Jurkat, Clone E6-1 (cell line): Measurements from ENCODE around the gene LRFN4.
A peak's percentile ranks its signal among the peaks of the same experiment; 100 is the strongest.

ENCODE experiments used
- DNase-seq: peaks from one replicate; pipeline ENCODE4 v3.0.0-alpha.2; 2011; ENCODE audit warnings: low read depth, low spot score
- H3K4me3 ChIP-seq: 2 replicates; pipeline ENCODE4 v1.5.1; 2011; ENCODE audit warnings: mild to moderate bottlenecking, low read length, control low read depth, moderate library complexity

LRFN4 gene

DNA sequence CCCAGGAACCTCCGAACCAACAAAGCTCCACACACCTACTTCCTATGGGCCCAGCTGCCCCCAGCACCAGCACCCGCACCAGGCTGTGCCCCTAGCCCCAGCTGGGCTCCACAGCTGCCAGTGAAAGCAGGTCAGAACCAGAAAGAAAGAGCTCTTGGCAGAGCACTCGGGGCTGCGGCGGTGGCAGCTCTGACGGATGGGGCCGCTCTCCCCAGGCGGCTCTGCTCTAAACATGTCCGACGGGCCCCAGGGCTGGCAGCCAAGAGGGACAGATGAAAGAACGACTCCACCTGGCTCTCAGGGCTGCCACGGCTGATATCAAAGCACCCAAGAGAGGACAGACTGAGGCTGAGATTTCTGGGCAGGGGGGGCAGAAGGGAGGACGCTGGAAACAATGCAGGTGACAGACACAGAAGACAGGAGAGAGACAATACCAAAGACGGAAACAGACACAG is 25.7 kb downstream of the LRFN4 start:
- DNase-seq: no peak
- no peak overlapping the region for H3K4me3 ChIP-seq

DNA sequence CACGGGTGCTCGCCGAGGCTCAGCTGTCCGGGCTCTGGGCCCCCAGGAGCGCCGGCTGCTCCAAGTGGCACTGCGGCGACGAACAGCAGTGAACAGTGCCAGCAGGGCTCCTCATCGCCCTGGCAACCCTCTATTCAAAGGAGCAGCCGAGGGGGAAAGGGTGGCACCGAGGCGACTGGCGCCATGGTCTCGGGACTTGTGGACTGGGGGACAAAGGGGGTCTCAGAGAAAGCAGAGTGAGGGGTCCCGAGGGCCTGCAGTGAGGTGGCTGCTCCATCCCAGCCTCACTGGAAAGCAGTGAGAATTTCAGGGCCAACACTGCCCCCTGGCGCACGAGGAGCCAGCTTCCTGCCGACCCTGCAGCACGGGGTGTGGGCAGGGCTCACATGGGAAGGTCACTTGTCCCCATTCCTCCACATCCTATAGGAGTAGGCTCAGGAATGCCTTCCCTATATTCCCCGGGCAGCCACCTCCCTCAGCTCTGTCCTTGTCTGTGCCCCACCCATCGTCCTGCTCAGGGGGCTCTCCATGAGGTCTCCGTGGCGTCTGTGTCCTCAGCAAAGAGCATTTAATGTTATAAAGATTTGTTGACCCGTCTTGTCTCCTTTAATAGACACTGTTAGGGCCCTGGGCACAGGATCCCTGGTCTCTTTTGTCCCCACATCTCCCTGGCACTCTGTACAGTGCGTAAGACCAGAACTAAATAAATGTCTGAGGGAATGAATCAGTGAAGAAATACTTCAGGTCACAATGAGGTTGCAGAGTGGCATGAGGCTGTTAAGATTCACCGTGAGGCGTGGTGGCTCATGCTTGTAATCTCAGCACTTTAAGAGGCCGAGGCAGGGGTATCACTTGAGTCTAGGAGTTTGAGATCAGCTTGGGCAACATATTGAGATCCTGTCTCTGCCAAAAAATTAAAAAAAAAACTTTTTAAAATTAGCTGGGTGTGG is 26.4 kb downstream of the LRFN4 start:
- peak; percentile 39 for DNase-seq
- no peak overlapping the region for H3K4me3 ChIP-seq

DNA sequence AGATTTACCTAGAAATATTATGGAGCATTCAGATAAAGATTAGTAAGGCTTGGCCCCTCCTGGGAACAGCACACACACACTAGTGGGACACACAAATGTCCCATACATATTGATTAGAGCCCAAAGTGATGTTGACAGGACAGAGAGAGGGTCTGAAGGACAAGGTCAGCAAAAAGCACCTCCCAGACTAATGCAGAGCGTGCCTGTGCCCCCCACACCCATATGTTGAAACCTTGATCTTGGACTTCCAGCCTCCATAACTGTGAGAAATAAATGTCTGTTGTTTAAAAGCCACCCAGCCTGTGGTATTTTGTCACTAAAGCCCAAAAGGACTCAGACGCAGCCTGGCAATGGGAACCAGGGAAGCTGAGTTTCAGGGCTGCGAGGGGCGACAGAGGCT is 27.6 kb downstream of the LRFN4 start:
- H3K4me3 ChIP-seq: no peak overlapping the region
- DNase-seq: no peak

DNA sequence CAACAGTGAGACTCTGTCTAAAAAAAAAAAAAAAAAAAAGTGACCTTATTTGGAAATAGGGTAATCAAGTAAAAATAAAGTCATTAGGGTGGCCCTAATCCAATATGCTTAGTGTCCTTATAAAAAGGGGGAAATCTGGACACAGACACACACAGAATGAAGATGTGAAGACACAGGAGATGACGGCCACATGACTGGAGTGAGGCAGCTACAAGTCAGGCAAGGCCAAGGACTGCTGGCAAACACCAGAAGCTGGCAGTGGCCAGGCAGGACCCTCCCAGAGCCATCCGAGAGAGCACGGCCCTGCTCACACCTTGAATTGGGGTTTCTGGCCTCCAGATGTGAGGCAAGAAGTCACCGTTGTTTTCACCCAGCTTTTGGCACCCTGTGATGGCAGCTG is 28.6 kb downstream of the LRFN4 start:
- no peak for DNase-seq
- H3K4me3 ChIP-seq: no peak overlapping the region

DNA sequence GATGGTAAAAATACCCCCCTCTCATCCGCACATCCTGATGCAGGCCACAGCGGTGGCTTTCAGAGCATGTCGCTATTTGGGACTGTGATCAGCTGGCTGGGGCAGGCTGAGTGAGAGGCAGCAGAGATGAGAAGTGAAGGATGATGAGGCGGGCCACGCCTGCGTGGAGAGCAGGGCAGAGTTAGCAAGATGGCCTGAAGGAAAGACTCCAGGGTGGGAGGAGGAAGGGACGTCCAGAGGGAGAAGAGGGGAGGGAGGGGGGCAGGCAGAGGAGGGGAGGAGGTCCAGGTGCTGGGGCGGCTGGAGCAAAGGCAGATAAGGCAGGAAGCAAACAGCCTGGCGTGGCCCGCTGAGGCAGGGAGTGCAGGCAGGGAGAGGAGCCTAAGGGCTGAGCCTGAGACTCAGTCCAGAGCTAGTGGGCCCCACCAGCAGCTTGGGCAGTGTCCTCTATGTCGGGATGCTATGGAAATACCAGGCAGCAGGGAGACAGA is 29.1 kb downstream of the LRFN4 start:
- no peak overlapping the region for H3K4me3 ChIP-seq
- DNase-seq: no peak

DNA sequence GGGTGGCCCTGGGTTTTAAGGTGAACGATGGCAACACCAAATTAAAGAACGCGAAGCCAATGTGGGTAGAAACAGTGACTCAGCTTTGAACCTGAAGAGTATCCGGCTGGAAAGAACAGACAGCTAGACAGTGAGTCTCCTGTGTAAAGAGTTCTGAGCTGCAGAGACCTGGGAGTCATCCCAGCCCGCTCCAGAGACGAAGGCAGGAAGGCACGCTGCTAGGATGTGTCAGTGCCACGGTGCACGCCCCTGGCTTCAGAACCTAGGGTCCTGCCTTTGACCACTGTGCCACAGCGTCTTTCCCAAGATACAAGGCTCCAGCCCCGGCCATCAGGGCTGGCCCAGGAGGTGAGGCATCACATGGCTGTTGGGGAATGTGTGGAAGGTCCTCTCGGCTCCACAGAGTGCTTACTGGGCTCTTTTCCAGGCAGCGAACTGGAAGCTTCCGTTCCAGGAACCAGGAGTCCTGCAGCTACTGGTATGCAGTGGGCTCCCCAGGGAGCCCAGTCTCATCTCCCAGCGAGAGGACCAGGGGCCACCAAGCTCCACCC is 29.9 kb downstream of the LRFN4 start:
- H3K4me3 ChIP-seq: no peak overlapping the region
- DNase-seq: no peak

DNA sequence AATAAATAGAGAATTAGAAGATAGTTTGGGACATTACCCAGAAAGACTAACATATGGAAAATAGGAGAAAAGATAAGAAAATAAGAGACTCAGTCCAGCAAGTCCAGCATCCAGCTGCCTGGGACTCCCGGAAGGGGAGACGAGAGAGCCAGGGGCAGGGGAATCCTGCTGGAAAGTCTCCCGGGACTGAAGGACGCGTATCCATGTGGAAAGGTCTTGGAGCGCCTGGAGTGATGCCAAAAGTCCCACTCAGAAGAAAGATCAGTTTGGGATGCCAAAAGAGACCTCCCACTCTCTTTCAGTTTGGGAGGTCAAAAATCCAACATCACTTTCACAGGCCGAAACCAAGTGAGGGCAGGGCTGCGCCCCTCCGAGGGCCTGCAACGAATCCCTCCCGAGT is 30.7 kb downstream of the LRFN4 start:
- DNase-seq: no peak
- no peak overlapping the region for H3K4me3 ChIP-seq

DNA sequence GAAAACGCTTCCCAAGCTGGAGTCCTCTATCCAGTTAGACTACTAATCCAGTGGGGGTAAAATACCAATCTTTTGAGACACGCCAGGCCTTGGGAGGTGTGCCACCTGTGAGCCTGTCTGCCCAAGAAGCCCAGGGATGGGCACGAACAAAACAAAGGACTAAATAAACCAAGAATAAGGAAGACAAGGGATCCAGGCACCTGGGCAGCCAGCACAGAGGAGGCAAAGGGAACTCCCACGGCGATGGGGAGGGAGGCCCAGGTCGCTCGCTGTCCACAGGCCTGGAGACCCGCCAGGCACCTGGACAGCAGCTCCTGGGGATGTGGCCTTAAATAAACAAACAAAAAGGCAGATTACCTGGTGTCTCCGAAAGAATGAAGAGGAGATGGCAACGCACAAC is 31.4 kb downstream of the LRFN4 start:
- no peak for DNase-seq
- H3K4me3 ChIP-seq: no peak overlapping the region

DNA sequence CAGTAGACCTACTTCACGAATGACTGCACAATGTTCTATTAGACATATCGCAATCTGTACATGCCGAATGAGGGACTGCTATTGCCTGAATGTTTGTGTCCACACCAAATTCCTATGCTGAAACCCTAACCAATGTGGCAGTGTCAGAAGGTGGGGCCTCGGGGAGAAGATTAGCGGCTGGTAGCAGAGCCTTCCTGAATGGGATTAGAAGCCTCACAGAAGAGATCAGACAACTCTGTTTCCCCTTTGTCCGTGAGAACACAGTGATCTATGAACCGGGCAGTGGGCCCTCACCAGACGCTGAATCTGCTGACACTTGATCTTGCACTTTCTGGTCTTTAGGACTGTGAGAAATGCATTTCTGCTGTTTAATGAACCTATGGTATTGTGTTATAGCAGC is 33.1 kb downstream of the LRFN4 start:
- H3K4me3 ChIP-seq: no peak overlapping the region
- no peak for DNase-seq

DNA sequence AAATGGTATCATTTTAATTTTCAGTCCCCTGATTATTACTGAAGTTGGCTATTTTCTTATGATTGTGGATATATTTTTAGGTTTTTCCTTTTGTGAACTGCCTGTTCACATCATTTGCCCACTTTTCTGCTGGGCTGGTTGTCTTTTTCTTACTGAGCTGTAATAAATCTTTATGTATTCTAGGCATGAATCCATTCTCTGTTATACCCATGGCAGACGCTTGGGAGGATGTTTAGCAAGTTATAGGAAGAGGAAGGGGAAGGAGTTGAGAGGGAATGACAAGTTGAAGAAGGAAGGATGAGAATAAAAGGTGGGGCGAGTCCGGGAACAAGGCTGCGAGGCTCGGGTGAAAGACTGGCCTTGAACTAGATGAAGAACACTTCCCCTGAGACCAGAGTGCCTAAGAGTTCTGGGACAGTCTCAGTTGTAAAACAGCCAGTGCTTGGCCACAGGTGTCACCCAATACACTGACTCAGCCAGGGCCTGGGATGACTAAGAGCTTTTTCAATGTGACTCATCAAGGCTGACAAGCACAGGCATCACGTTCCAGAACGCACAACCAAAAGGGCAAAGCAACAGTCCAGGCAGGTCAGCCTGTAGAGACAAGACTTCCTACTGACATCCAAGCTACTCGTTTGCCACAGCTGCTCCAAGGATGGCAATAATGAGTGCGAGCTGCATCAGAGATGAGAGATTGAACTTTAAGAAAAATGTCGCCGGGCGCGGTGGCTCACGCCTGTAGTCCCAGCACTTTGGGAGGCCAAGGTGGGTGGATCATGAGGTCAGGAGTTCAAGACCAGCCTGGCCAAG is 35.2 kb downstream of the LRFN4 start:
- H3K4me3 ChIP-seq: no peak overlapping the region
- DNase-seq: no peak

DNA sequence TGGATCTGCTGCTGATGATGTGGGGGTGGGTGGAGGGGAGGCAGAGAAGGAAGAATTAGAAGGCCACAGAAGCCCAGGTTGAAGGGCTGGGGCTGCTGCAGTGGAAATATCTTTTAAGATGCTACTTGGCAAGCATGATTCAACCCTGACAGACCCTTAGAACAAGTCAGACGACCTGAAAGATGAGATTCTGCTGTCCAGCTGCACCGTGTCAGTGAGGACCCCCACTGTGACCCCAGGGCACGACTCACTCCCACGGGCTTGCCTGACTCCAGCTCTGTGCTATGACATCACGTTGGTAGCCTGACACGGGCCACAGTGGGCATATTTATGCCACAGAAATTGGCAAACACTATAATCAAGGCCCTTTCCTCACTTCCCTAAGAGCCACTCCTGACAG is 36.0 kb downstream of the LRFN4 start:
- no peak for DNase-seq
- H3K4me3 ChIP-seq: no peak overlapping the region

DNA sequence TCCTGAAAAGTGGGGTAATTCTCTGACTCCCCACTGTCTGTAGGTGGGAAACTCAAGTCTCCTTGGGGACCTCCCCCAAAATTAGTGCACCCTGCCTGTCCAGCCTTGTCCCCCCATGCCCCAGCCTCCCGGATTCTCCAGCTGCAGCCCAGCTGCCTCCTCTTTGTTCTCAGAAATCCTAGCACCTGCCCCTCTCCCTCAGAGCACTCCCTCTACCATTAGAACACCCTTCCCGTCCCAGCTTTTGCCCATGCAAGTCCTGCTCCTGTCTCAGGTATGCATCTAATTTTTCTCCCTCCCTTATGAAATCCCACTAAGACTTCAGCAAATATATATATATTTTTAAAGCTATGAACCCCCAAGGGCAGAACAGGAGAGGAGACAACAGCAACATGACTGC is 37.3 kb downstream of the LRFN4 start:
- no peak overlapping the region for H3K4me3 ChIP-seq
- DNase-seq: no peak

DNA sequence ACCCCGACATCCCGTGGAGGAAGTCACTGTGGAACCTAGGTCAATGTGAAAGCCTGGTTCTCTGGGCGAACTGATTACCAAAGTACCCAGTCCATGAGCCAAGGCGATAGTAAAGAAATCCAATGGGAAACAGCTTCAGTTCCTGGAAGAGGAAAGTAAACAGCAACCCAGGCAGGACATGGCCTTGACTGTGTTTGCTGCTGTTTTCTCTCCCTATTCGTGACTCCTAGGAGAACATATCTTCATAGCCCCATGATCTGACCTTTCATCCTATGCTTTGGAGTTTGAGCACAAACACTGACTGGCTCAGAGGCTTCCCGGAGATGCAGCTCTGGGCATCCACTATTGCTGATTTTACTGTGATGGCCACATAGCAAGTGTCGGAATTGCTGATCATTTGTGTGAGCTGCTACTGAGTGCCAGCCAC is 45.1 kb downstream of the LRFN4 start:
- DNase-seq: no peak

DNA sequence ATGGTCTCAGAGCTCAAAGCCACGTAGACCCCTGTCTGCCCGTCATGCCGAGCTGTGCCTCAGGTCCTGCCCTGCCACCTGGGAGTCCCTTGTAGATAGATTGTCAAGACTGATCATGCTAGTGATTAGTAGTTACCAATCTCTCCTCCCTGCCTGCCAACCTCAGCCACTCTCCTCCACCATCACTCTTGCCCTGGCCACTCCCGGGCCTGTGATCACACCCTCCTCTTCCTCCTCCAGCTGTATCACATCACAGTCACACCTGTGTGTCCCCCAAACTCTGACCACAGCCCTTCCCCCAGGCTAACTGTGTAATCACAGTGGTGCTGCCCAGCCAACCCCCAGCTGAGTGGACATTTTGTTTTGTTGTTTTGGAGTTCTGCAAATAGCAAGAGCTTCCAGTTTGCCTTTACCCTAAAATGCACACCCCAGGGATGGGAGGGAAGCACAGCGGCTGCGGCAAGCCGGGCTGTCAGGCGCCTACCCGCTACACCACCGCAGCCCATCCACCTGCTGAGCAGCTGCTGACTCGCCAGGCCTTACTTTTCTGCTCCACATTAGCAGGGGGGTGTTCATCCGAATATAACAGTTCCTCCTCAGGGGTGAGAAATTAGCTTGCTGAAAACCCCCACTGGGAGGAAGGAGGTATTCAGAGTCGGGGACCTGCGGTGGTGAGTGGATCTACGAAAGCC is 45.8 kb downstream of the LRFN4 start:
- no peak for DNase-seq
- no peak overlapping the region for H3K4me3 ChIP-seq

More for the DNA sequence above, 45.1 kb downstream of the LRFN4 start:
- H3K4me3 ChIP-seq: no peak overlapping the region

DNA sequence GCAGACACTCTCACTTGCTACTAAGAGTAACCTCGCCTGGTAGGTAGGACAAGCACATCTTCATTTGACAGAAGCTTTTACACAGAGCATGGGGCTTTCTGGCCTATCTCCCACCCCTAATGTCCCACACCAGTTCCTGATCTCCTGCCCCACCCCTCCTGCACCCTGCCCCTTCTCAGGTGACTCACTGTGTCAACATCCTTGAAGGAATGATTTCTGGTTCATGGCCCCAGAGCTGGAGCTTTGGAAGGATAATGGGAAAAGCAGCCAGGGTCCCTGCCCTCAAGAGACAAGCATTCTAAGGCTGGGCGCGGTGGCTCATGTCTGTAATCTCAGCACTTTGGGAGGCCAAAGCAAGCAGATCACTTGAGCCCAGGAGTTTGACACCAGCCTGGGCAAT is 47.2 kb downstream of the LRFN4 start:
- DNase-seq: no peak

DNA sequence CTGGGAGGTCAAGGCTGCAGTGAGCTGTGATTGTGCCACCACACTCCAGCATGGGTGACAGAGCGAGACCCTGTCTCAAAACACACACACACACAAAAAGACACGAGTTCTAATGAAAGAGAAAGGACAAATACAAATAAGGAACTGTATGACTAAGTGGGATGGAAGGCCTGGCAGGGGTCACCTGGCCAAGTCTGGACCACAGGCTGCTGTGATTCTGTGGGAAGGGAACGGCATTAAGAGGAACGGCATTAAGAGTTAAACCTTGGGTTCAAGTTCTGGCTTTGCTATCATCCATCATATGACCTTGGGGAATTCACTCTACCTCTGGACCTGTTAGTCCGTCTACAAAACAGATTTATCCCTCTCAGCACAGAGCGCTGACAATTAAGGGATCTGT is 47.7 kb downstream of the LRFN4 start:
- DNase-seq: no peak
- no peak overlapping the region for H3K4me3 ChIP-seq

More for the DNA sequence above, 47.2 kb downstream of the LRFN4 start:
- no peak overlapping the region for H3K4me3 ChIP-seq

DNA sequence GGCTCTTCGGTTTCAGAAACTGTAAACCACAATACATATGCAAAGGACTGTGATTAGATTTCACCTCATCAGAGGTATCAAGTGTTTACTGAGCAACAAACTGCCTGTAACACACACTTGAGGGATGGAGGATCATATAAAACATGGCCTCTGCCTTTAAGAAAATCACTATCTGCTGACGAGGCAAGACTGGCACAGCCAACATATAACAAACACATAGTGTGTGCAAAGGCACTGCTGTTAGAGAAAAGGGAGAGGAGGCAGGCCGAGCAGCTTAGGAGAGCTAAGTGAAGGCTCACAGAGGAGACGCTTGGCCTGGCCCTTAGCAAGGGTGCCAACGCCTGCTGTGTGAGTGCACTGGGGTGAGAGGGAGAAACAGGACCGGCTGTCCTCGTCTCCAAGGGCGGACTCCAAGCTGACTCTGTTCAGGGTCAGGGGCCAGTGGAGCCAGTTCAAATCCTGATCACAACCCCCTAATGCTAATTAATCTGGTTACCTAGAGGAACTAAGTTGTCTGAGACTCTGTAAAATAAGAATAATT is 48.2 kb downstream of the LRFN4 start:
- no peak for DNase-seq
- H3K4me3 ChIP-seq: no peak overlapping the region

DNA sequence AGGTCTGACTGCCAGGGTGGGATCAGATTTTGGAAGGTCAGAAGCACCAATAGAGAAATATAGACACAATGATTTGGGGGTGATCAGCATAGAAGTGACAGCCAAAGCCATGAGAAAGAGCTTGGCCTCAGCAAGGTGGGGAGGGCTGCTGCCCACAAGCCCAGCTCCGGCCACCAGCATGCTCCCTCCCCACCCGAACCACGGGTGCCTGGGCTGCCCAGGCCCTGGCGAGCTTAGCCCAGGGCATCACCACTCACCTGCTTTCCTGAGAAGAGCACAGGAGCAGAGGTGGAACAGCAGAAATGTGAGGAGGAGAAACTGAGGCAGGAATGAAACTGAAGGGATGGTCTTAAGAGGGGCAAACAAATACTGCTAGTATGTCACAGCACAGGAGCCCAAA is 48.8 kb downstream of the LRFN4 start:
- DNase-seq: no peak
- H3K4me3 ChIP-seq: no peak overlapping the region
